Hematopoietic multipotent progenitor cell (in vitro differentiated cells): Measurements from ENCODE around the gene CIDEA. TPM values are rescaled to one million over a fixed set of nuclear protein-coding genes. Genes with fewer than 3 reads are reported as not detected.
A peak's percentile ranks its signal among the peaks of the same experiment; 100 is the strongest.
"Not testable (repeated sequence)": the region's sequence is repeated elsewhere in the genome, so short reads cannot be mapped to it uniquely, and the experiment has no call there.

Source experiments
- DNase-seq, 3 donors: peaks; one replicate each; pipeline ENCODE4 v3.0.0-alpha.2; 2011 to 2015; ENCODE audit warnings: low read depth in 2 of 3, low spot score in 2 of 3
- total RNA-seq: library from RNA; depleted of rRNA; stranded (reverse); fragments of >200 nt; gene quantifications from one replicate; pipeline ENCODE4 v1.2.3, GENCODE V29; 2012

CIDEA gene
- total RNA-seq, 1 donor = not detected

- DNase-seq = peak; percentile 18 to 74 (median 70)
These were observed 17.0 kb upstream of the CIDEA start for GRCh38 chr18:12236934-12237832.

DNA sequence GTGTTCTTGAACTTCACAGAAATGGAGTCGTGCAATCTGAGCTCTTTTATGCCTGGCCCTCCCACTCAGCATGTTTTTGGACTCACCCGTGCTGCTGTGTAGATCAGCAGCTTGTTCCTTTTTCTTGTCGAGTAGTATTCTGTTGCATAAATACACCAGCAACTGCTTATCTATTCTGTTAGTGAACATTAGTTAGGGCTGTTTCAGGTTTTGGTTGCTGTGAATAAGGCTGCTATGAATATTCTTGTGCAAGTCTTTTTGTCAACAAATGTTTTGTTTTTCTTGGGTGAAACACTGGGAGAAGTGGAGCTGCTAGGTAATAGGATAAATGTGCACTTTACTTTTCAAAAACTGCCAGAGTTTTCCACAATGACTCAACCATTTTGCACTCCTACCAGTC is 15.3 kb upstream of the CIDEA start:
- peak in 1 of 3 donors; percentile 12 for DNase-seq

DNA sequence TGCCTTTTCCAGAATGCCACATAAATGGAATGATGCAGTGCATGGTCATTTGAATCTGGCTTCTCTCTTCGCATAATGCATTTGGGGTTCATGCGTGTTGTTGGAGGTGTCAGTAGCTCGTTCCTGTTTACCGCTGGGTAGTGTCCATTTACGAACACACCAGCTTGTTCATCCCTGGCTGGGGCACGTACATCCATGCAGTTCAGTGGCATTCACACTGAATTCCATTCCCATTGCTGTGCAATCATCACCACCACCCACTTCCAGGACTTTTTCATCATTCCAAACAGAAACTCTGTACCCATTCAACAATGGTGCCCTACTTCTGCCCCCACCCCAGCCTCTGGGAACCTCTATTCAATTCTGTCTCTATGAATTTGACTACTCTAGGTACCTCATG is 14.7 kb upstream of the CIDEA start:
- DNase-seq = no peak

DNA sequence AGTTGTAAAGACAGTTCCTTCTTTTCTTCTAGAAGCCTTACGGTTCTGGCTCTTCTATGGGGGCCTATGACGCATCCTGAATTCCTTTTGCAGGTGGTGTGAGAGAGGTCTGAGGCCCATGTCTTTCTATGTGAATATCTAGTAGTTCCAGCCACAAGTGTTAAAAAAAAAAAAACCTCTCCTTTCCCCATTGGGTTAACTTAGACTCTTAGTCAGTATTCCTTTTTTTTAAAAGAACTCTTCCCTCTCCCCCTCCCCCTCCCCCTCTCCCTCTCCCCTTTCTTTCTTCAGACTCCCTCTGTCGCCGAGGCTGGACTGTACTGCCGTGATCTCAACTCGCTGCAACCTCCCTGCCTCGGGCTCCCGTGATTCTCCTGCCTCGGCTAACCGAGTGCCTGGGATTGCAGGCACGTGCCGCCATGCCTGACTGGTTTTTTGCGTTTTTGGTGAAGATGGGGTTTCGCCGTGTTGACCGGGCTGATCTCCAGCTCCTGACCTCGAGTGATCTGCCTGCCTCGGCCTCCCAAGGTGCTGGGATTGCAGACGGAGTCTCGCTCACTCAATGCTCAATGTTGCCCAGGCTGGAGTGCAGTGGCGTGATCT is 11.4 kb upstream of the CIDEA start:
- DNase-seq = no peak

DNA sequence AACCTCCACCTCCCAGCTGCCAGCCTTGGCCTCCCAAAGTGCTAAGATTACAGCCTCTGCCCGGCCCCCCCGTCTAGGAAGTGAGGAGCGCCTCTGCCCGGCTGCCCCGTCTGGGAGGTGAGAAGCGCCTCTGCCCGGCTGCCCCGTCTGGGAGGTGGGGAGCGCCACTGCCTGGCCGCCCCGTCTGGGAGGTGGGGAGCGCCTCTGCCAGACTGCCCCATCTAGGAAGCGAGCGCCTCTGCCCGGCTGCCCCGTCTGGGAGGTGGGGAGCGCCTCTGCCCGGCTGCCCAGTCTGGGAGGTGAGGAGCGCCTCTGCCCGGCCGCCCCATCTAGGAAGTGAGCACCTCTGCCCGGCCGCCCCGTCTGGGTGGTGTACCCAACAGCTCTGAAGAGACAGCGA is 10.9 kb upstream of the CIDEA start:
- not testable (repeated sequence) for DNase-seq

DNA sequence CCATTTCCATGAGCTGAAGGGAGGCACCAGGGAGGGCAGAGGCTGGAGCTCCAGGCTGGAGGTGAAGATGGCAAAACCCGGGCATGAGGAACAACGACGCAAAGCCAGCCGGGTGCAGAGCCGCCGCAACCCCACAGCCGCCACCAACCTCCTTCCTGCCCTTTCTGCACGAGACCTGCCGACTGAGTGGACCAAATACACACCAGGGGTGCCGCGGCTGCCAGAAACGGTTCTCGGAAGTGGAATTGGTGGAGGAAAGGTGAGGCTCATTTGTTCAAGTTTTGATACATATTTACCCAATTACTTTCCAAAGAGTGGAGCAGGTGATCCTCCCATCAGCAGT is 8.4 kb upstream of the CIDEA start:
- DNase-seq = no peak

DNA sequence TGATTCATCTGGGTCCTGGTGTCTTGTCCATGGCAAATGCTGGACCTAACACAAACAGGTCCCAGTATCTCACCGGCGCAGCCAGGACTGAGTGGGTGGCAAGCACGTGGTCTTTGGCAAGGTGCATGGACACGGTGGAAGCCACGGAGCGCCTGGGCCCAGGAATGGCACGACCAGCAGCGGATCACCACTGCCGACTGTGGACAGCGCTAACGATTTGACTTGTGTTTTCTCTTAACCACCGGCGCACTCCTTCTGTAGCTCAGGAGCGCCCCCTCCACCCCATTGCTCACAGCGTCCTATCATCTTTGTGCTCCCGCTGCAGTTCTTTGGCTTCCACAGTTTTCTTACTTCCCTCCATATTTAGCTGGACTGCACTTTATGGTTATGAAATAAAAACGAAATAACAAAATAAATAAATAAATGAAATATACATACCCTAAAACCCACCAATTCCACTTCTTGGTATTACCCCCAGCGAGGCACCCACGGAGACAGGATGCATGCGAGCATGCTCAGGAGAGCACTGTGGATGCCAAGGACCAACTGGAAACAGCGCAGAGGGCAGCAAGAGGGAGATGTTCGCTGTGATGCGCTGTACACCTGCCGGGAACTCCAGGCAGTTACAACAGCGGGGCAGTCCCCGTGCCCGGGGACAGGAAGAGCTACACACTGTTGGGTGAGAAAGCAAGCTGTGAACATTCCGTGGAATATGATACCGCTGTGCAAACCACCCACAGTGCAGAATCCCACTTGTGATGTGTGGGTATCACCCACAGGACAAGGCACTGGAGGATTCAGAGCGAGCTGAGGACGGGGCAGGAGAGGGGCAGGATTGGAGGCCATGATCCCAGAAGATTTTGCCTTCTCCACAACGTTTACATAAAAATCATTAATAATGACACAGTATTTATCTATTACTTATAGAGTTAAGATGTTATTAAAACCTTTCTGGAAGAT is 7.0 kb upstream of the CIDEA start:
- peak in 2 of 3 donors; percentile 17 to 37 for DNase-seq

GRCh38 chr18:12247946-12248345 is 6.2 kb upstream of the CIDEA start:
- DNase-seq = no peak

DNA sequence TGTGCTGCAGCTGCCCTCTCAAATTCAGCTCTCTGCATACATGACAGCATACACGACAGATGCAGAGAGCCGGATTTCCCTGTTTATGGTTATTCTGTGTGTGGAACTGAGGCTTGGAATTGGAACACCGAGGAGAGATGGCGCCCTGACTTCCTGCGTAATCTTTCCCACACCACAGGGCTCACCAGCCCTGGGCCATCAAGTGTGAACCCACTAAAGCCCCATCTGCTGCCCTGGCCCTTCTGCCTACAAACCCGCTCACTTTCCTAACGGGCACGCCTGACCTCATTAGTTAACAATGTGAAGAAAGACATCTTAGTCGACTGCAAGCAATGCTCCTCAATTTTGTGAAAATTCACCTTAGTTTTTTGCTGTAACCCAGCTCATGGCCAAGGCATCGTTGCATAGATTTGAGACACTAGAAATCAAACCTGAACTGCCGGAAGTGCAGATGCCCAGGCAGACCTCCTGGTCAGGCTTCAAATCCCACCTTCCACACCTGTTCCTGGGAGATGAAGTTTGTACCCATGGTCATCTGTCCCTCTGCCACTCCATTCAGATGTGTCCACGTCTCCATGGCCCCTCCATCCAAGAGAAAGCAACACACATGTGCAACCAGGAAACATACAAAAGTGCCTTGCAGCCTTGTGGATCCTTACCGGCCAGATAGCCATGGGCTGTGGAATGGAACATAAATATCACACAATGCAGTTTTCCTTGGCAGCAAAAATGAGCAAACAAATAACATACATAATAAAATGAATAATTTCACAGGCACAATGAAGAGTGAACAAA is 5.0 kb upstream of the CIDEA start:
- DNase-seq = no peak

- no peak for DNase-seq
These were observed 2.9 kb upstream of the CIDEA start for GRCh38 chr18:12251311-12251710.

DNA sequence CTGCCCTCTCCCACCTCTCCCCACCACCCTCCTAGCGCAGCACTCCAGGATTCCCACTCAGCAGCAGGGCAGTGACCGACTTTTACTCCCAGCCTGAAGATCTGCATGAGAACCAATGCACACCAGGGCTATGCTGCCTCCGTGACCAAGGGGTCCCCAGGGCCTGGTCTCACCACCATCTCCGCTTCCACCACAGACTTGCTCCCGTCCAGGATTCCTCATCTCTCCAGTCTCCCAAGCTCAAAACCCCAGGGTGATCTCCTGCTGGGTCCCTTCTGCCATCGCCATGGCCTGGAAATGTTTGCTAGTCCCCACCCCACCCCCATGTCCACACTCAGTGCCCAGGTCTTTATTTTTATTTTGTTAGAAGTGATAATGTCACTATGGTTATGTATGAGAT is 2.1 kb upstream of the CIDEA start:
- no peak for DNase-seq

DNA sequence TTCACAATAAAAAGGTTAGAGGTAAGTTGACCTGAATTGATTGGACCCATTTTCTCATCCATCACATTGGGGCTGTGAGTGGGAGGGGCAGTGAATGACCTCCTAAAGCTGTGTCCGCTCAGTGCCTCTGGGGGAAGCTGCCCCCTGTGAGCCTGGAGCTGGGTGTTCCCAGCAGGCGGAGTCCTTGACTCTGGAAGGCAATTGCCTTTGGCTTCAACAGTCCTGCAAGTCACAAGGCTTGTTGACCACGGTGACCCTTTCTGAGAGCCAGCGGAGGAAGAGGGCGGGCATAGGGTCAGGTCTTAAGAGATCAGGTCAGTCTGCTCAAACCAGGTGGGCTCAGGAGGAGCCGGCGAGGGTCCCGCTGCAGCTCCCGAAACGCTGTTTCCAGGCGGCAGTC is 1.1 kb upstream of the CIDEA start:
- no peak for DNase-seq

- DNase-seq = peak in 1 of 3 donors; percentile 45
These were observed 462 bp upstream of the CIDEA start for GRCh38 chr18:12253663-12254135.

DNA sequence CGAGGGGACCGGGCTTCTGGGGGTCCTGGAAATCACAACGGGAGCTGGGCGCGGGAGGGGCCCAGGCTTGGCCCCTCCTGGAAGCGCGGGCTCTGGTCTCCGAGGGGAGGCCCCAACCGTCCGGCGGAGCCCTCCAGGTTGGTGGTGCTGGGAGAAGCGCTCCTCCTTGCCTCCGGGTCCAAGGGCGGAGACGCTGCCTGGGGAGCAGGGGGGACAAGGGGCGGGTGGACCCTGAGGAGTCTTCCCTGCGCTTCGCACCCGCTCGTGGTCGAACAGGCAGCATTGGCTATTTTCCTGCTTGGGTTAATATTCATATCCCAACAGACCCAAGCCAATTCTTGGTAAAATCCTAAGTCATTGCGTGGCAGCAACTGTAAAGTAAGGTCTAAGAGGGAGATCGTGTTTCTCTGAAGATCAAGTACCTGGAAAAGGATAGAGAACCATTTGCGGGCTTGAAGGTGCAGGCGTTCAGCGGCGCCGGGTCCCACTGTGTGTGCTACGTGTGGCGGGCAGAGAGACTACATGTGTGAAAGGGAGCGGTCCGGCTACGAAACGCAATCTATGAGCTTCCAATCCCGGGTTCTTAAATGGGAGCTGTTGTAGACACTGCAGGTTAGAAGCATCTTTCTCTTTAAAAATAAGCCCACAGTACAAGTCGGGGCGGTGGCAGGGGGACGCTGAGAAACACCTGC is 805 bp downstream of the CIDEA start:
- no peak for DNase-seq

GRCh38 chr18:12255626-12256026 is 1.5 kb downstream of the CIDEA start:
- no peak for DNase-seq

DNA sequence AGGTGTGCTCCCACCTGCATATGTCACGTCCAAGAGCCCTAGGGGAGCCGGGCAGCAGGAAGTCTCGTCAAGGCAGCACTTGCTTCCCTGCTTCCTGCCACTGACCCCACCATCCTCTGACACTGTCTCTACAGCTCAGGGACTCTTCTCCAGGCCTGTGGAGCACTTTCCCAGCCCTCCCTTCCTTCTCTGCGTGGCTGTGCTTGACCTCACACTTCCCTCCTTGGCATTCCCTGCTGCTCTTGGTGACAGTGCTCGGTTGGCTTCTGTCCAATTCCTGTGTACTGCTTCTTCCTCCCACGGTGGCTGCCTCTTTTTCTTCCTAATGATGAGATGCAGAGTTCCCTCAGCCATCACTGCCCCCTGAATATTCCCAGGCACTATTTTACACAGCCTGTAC is 2.8 kb downstream of the CIDEA start:
- no peak for DNase-seq

- DNase-seq = no peak
These were observed 4.0 kb downstream of the CIDEA start for GRCh38 chr18:12257996-12258718.

DNA sequence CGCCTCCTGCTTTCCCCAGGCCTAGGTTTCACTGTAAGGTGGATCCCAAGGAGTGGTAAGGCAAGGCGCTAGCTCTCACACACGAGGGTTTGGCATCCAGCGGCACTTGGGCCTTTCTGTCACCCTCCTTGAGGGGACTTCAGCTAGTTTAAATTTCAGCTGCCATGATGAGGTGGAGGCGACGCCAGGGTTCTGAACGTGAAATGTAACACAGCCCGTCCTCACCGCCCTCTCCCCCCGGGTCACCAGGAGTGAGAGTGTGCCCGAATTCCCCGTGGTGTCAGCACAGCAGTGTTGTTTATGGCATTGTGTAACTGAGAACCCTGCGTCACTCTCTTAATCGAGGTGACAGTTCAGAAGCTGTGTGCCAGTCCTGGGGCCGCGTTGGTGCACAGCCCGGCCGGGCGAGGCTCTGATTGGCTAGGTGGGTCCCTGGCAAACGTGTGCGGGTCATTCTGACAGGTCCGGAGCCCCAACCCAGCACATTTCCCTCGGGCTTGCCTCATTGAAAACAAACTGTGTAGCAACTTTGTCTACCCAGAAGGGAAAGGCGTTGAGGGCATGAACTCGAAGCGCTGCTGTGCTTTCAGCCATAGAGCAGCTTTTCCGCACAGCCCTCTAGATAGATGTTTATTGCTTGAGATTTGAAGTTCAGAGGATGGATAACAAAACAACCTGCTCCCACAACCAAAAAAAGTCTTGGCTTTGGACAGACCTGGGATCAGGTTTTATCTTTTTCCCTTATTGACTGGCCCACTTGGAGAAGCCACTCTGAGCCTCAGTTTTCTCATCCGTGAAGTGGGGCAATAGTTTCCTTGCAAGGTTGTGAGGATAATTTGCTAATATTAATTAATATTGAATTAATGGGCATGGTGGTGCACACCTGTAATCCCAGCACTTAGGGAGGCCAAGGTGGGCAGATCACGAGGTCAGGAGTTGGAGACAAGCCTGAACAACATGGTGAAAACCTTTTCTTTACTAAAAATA is 4.9 kb downstream of the CIDEA start:
- DNase-seq = no peak
